Hepatocyte (in vitro differentiated cells): ENCODE data around the gene ZNHIT2. TPM values are rescaled to one million over a fixed set of nuclear protein-coding genes. Genes with fewer than 3 reads are reported as not detected.

Experiments used
- DNase-seq: peaks from one replicate; pipeline ENCODE4 v3.0.0-alpha.2; 2016; ENCODE audit warnings: low spot score
- H2AFZ ChIP-seq: fragments of 200-600 bp; sonication (generic); 2 replicates; pipeline ENCODE4 v1.6.0; 2016; ENCODE audit warnings: antibody characterized with exemption, mild to moderate bottlenecking
- H3K27ac ChIP-seq: fragments of 200-600 bp; sonication (generic); 2 replicates; pipeline ENCODE4 v1.5.1; 2016; ENCODE audit warnings: mild to moderate bottlenecking
- H3K27me3 ChIP-seq: fragments of 200-600 bp; sonication (generic); 2 replicates; pipeline ENCODE4 v1.6.1; 2016
- H3K36me3 ChIP-seq: fragments of 200-600 bp; sonication (generic); replicated peaks from 2 replicates; pipeline ENCODE4 v1.5.1; 2016; ENCODE audit warnings: low read depth; ENCODE audit not compliant: insufficient read depth
- H3K4me1 ChIP-seq: fragments of 200-600 bp; sonication (generic); 2 replicates; pipeline ENCODE4 v1.5.1; 2016; ENCODE audit warnings: mild to moderate bottlenecking, moderate library complexity; ENCODE audit not compliant: insufficient read depth
- H3K4me2 ChIP-seq: fragments of 200-600 bp; sonication (generic); 2 replicates; pipeline ENCODE4 v1.6.0; 2016
- H3K4me3 ChIP-seq: fragments of 200-600 bp; sonication (generic); 2 replicates; pipeline ENCODE4 v1.5.1; 2016; ENCODE audit warnings: mild to moderate bottlenecking
- H3K79me2 ChIP-seq: fragments of 200-600 bp; sonication (generic); 2 replicates; pipeline ENCODE4 v1.6.0; 2017; ENCODE audit warnings: mild to moderate bottlenecking
- H3K9me2 ChIP-seq: fragments of 200-600 bp; sonication (generic); replicated peaks from 2 replicates; pipeline ENCODE4 v1.6.0; 2017; ENCODE audit warnings: mild to moderate bottlenecking; ENCODE audit not compliant: insufficient read depth
- H3K9me3 ChIP-seq: fragments of 200-600 bp; sonication (generic); 2 replicates; pipeline ENCODE4 v1.5.1; 2016; ENCODE audit warnings: low read depth, mild to moderate bottlenecking
- H4K20me1 ChIP-seq: fragments of 200-600 bp; sonication (generic); 2 replicates; pipeline ENCODE4 v1.6.0; 2016; ENCODE audit warnings: mild to moderate bottlenecking; ENCODE audit not compliant: insufficient read depth, poor library complexity, severe bottlenecking
- CTCF ChIP-seq: fragments of 200-600 bp; sonication (generic); IDR thresholded peaks from 2 replicates; pipeline ENCODE4 v1.5.1; 2016; ENCODE audit warnings: antibody characterized with exemption, mild to moderate bottlenecking; ENCODE audit not compliant: poor library complexity
- EZH2 ChIP-seq: fragments of 200-600 bp; sonication (generic); IDR thresholded peaks from 2 replicates; pipeline ENCODE4 v1.6.1; 2016; ENCODE audit warnings: antibody characterized with exemption, mild to moderate bottlenecking, borderline replicate concordance
- EZH2phosphoT487 ChIP-seq: fragments of 200-600 bp; sonication (generic); IDR thresholded peaks from one replicate; pipeline ENCODE4 v1.6.1; 2018; ENCODE audit warnings: antibody characterized with exemption, mild to moderate bottlenecking, low read depth, moderate library complexity; ENCODE audit not compliant: unreplicated experiment, severe bottlenecking
- WGBS: methylation state at CpG from one replicate; pipeline ENCODE4 v1.1.6; 2016; ENCODE audit warnings: low lambda C conversion rate; ENCODE audit errors: missing lambda C conversion rate; 5-methylcytosine and 5-hydroxymethylcytosine counted together
- polyA plus RNA-seq: library from polyadenylated mRNA; unstranded; fragments of >200 nt; fragmentation: Nextera tagmentation; extraction: Ambion mirVana; gene quantifications from 2 replicates; pipeline ENCODE4 v1.2.1, GENCODE V29; 2016
- total RNA-seq: library from RNA; depleted of rRNA; stranded (reverse); fragments of >200 nt; gene quantifications from 2 replicates; pipeline ENCODE4 v1.2.3, GENCODE V29; 2014

Gene ZNHIT2
- total and polyA plus RNA-seq, 2 experiments from 2014 or later: 13.5 to 23.7 TPM

- H3K36me3 ChIP-seq: no peaks in the 10 kb centered on the region
- TF ChIP-seq CTCF (no peak), EZH2 (no peak), EZH2phosphoT487 (no peak)
- H3K27ac ChIP-seq: no peak overlapping the region
- 98% methylated on average over 3 of the region's 3 CpGs for WGBS
- H3K4me3 ChIP-seq: no peak overlapping the region
- H3K4me2 ChIP-seq: no peak overlapping the region
- H3K27me3 ChIP-seq: no peaks in the 10 kb centered on the region
- no peaks in the 10 kb centered on the region for H3K9me3 ChIP-seq
- H4K20me1 ChIP-seq: no peaks in the 10 kb centered on the region
- H3K9me2 ChIP-seq: no peaks in the 10 kb centered on the region
- no peak for DNase-seq
- no peaks in the 10 kb centered on the region for H3K79me2 ChIP-seq
- H2AFZ ChIP-seq: no peak overlapping the region
- no peaks in the 10 kb centered on the region for H3K4me1 ChIP-seq
Measured at GRCh38 chr11:65156926-65157325, 39.4 kb upstream of the ZNHIT2 start.

- no peak for TF ChIP-seq EZH2
- no peak for TF ChIP-seq CTCF
- TF ChIP-seq EZH2phosphoT487: no peak
- Histone ChIP-seq H3K79me2 (no peaks in the 10 kb centered on the region), H3K4me1 (no peaks in the 10 kb centered on the region), H3K27ac (no peak overlapping the region), H3K4me2 (no peak overlapping the region), H3K9me2 (no peaks in the 10 kb centered on the region), H2AFZ (no peak overlapping the region), H3K9me3 (no peaks in the 10 kb centered on the region), H3K36me3 (no peaks in the 10 kb centered on the region), H3K4me3 (no peak overlapping the region), H3K27me3 (no peaks in the 10 kb centered on the region), H4K20me1 (no peaks in the 10 kb centered on the region)
- no peak for DNase-seq
- 91% methylated on average over 3 of the region's 3 CpGs for WGBS
Measured at GRCh38 chr11:65156256-65156655, 38.8 kb upstream of the ZNHIT2 start.

GRCh38 chr11:65152122-65152521 is 34.6 kb upstream of the ZNHIT2 start:
- Histone ChIP-seq H3K4me2 (no peak overlapping the region), H3K4me3 (no peak overlapping the region), H3K9me2 (no peaks in the 10 kb centered on the region), H3K9me3 (no peaks in the 10 kb centered on the region), H3K4me1 (peaks cover 8% of the 10 kb centered on the region), H2AFZ (no peak overlapping the region), H3K27me3 (no peaks in the 10 kb centered on the region), H3K79me2 (no peaks in the 10 kb centered on the region), H4K20me1 (no peaks in the 10 kb centered on the region), H3K36me3 (no peaks in the 10 kb centered on the region), H3K27ac (no peak overlapping the region)
- TF ChIP-seq CTCF (no peak), EZH2phosphoT487 (no peak), EZH2 (no peak)
- DNase-seq: no peak
- 92% methylated on average over 2 of the region's 2 CpGs for WGBS

GRCh38 chr11:65151331-65151899 is 33.9 kb upstream of the ZNHIT2 start:
- Histone ChIP-seq H3K4me1 (peaks cover 8% of the 10 kb centered on the region), H3K4me2 (no peak overlapping the region), H3K9me2 (no peaks in the 10 kb centered on the region), H3K36me3 (no peaks in the 10 kb centered on the region), H3K27ac (peak overlapping the region; percentile 25), H3K4me3 (no peak overlapping the region), H4K20me1 (no peaks in the 10 kb centered on the region), H3K27me3 (no peaks in the 10 kb centered on the region), H2AFZ (no peak overlapping the region), H3K9me3 (no peaks in the 10 kb centered on the region), H3K79me2 (no peaks in the 10 kb centered on the region)
- 89% methylated on average over 3 of the region's 3 CpGs for WGBS
- no peak for TF ChIP-seq EZH2phosphoT487
- no peak for TF ChIP-seq EZH2
- TF ChIP-seq CTCF: no peak
- DNase-seq: no peak
